Measurements from ENCODE around the gene AFF2.

AFF2 gene

DNA sequence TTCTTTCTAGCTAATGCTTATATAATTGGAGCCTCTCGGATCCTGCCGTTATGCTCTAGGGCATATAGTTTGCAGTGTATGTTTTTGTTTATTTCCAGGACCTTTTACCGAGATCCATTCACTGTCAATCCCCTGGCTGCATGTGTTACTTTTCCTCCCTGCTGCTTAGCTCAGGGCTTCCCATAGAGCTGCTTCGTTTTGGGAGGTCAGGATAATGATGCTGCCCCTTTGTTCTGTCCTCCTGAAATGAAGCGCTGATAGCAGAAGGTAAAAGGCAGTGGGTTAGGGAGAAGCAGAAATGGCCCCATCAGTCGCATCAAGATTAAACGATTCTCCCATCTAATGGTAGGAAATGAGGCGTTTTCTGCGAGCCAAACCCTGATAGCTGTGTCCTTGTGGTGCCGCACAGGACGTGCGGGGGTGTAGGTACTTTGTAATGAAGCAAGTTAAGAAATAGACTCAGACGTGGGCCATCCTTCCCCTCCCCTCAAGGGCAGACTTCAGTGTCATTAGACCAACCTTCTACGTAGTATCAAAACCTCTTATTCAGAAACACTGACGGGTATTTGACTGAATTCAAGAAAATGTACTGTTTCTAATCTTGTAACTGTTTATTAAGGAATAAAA is 37.3 kb downstream of the AFF2 start:
- DNase-seq = no peak

- DNase-seq = no peak
Observed at GRCh38 chrX:148538582-148538981, 38.2 kb downstream of the AFF2 start.

- no peak for DNase-seq
Observed at GRCh38 chrX:148540114-148540513, 39.7 kb downstream of the AFF2 start.

GRCh38 chrX:148540671-148541583 is 40.5 kb downstream of the AFF2 start:
- no peak for DNase-seq

DNA sequence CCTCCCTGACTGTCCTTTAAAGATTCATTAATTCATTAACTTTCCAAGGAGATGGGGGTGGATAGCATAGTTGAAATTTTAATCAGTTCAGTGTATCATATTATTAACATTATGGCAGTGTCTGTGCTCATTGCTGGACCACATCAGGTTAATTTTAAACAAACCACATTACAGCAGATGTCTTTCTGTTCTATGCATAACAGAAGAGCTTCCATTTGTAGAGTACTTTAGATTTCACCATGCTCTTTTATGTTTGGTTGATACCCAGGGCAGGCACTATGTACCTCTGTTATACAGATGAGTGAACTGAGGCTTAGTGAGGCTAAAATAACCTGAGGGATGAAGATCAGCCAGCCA is 41.1 kb downstream of the AFF2 start:
- DNase-seq = no peak

DNA sequence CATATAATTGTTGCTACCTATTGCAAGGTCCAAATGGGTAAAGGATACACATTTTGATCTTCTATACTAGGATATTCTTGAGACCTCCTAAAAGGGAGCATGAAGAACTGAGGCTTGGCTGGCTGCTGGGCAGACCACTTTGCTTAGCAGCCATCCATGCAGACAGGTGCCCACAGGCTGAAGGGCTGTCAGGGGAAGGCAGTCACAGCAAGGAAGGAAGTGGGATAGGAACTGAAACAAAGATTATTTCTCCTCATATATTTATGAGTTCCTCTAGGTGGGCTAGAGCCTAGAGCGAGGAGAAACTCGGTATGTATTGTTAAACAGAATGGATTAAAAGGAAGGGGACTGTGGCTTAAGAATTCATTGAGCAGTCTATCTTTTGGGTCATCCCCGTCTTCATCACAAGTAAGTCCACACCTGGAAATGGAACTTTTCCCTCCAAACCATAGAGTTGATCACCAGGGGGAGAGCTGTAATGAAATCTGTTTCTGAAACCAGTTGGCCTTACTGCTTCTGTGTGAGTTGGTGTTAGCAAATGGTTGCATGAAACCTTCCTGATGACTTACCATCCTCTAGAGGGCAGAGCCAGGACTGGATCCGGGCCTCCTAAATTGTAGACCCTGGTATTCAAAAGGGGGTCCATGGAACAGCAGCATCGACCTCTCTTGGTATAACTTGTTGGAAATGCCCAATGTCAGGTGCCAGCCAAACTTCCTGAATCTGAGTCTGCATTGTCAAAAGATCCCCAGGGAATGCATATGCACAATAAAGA is 42.3 kb downstream of the AFF2 start:
- DNase-seq = no peak

GRCh38 chrX:148552775-148553174 is 52.4 kb downstream of the AFF2 start:
- DNase-seq = no peak

DNA sequence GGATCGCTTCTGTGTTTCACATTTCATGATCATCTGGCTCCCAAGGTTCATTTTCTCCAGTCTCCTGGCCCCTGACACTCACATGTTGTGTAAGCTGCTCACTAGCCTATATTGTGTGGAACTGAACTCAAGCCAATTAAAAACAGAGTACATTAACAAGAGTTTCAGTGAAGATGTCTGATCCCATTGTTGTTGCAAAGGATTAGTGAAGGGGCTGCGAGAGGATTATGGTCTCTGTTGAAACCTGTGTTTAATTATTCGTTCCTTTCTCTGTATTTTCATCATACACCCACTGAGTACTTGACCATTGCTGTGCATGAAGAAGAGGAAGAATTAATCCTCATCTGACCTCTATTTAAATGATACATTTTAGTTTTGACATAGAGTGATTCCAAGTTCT is 54.7 kb downstream of the AFF2 start:
- DNase-seq = no peak

DNA sequence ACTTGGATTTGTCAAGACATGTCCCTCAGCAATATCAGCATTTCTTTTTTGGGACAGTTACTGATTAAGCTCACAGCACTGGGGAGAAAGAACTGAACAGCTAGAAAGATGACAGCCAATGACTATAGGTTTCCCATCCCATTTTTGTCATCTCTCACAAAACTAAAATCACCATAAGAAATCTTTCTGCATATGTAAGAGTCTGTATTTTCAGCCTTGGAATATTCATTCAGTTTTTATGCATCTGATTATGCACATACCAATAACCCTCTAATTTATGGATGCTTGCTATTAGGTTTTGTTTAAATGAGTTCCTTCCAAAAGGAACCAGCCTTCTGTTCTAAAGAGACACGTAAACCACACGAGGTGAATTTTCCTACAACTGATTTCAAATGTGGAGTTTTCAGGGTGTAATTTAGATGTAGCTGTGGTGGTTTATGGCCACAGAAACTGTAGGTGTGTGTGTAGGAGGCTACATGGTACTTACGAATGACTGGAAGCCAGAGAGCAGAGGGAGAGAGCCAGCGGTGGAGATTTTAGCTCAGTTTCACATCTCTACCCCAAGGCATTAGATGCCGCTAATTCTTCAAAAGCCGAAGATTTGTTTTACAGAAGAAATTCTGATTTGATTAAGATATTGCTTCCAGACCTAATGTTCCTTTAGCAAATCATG is 55.3 kb downstream of the AFF2 start:
- no peak for DNase-seq

DNA sequence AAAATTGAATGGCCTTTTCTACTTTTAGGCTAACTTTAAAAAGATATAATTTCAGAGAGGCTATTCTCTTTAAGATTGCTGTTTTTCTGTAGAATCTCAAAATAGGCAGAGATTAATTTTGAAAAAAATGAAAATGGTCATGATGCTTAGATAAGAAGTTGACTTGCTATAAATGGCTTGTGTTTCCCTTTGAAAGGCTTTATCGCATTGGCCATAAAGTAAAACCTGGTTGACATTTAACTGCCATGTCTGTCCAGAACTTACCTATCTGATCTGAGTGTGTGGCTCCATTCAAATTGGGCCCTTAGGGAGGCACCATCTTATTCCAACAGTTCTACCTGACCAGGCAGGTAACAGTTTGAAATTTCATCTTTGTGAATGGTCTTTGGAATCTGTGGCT is 56.1 kb downstream of the AFF2 start:
- DNase-seq = no peak

- DNase-seq = no peak
Observed at GRCh38 chrX:148562846-148563245, 62.4 kb downstream of the AFF2 start.

DNA sequence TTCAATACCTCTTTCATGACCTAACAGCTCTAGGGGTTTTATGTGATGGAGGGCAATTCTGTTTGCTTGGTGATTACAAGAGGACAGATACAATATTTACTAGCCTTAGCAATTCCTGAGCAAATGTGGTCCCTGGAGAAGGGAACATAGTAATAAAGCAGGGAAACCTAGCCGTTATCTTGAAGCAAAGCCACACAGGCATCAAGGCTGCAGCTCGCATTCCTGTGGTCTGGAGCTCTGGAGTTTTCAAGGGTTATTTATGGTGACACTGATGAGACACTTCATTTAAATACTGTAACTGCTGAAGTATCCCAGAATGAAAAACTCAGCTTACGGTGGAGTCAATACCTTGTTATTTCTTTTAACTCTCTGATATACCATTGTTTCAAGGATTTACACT is 66.8 kb downstream of the AFF2 start:
- DNase-seq = no peak

GRCh38 chrX:148567779-148568178 is 67.4 kb downstream of the AFF2 start:
- no peak for DNase-seq

DNA sequence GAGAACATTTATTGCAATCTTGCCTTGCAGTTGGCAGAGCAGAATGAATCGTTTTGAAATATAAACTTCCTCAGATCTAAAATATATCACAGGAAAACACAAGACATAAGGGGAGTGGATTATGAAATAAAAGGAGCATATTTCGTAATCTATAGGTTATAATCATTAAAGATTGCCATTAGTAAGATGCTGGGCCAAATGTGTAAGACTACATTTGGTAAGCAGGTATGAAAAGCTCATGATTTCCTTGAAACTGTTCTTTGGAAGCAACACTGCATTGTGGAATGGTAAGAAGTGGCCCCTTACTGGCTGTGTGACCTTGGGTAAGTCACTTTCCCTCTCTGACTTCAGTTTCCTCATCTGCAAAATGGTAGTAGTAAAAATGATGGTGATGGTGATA is 68.3 kb downstream of the AFF2 start:
- no peak for DNase-seq

GRCh38 chrX:148572337-148572736 is 71.9 kb downstream of the AFF2 start:
- no peak for DNase-seq

DNA sequence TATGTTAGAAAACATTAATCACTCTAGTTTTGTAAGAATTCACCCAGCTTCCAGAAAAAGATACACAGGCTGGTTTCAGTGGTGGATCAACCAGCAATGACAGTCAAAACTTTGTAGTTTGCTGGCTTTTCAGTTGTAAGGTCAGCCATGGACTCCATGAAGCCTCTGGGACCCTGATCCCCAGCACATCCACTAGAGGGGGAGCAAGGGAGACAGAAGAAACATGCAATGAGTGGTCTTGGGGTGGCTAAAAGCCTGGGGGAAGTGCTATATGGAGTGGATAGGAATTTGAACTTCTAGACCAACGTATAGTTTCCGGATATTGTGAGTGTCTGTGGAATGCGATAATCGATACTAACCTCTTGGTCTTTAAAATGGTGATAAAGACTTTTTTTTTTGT is 72.7 kb downstream of the AFF2 start:
- DNase-seq = no peak

- no peak for DNase-seq
Observed at GRCh38 chrX:148574237-148574973, 74.0 kb downstream of the AFF2 start.

DNA sequence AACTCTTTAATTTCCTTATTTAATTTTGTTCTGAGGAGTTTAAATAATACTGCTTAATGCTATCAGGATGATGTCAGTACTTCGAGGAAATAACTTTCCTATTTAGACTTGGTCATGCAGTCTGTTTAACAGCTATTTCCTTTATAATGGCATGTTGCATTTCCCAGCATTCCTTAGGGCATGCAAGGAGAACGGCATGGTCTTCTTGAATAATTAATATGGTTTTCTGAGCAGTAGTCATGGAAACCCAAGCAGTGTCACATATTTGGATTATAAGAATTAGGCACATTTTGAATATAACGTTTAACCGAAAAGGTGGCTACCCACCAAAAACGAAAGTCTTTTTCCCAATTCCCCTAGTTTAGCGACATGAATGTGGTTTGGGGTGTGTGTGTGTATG is 76.0 kb downstream of the AFF2 start:
- DNase-seq = no peak

DNA sequence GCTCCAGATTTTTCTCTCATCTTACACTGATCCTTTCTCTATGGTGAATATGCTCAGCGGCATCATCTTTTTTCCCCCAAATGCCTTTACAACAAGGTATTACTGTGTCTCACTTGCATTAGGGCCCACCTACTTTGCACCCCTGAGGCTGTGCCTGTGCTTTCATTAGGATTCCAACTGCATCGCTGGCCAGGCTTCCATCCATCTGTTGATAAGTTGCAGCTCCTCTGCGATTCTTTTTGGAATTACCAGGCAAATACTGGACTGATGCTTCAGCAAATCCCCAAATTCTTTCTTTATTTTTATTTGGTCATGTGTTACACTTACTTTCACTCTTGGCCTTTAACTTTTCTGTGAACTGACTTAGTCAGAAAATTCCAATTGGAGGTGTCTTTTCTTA is 77.3 kb downstream of the AFF2 start:
- DNase-seq = no peak

- no peak for DNase-seq
Observed at GRCh38 chrX:148580016-148580415, 79.6 kb downstream of the AFF2 start.

- DNase-seq = no peak
Observed at GRCh38 chrX:148582353-148582752, 81.9 kb downstream of the AFF2 start.

GRCh38 chrX:148588649-148589310 is 88.4 kb downstream of the AFF2 start:
- DNase-seq = no peak
